GM19193 (cell line): ENCODE results near the gene LILRA2.
"Not testable (repeated sequence)": the region's sequence is repeated elsewhere in the genome, so short reads cannot be mapped to it uniquely, and the experiment has no call there.

Experiments
- POLR2A ChIP-seq: IDR thresholded peaks from 4 replicates; pipeline ENCODE4 v1.6.1; 2011; ENCODE audit not compliant: insufficient read depth, insufficient read length; ENCODE audit errors: extremely low read depth

Gene LILRA2

GRCh38 chr19:54606891-54607784, 33.5 kb downstream of the LILRA2 start:
- TF ChIP-seq POLR2A = no peak

- TF ChIP-seq POLR2A = no peak
These were observed 34.2 kb downstream of the LILRA2 start for GRCh38 chr19:54607785-54608150.

GRCh38 chr19:54608205-54608604, 34.6 kb downstream of the LILRA2 start:
- no peak for TF ChIP-seq POLR2A

GRCh38 chr19:54608792-54609191, 35.2 kb downstream of the LILRA2 start:
- TF ChIP-seq POLR2A = no peak

GRCh38 chr19:54609356-54609791, 35.8 kb downstream of the LILRA2 start:
- no peak for TF ChIP-seq POLR2A

GRCh38 chr19:54612428-54612827, 38.8 kb downstream of the LILRA2 start:
- TF ChIP-seq POLR2A = no peak

- no peak for TF ChIP-seq POLR2A
These were observed 41.1 kb downstream of the LILRA2 start for GRCh38 chr19:54614726-54615125.

GRCh38 chr19:54616057-54616456, 42.5 kb downstream of the LILRA2 start:
- TF ChIP-seq POLR2A = no peak

GRCh38 chr19:54616821-54617560, 43.4 kb downstream of the LILRA2 start:
- peak; percentile 54 for TF ChIP-seq POLR2A

- no peak for TF ChIP-seq POLR2A
These were observed 46.9 kb downstream of the LILRA2 start for GRCh38 chr19:54620464-54620863.

GRCh38 chr19:54622431-54622830, 48.8 kb downstream of the LILRA2 start:
- TF ChIP-seq POLR2A = no peak

- no peak for TF ChIP-seq POLR2A
These were observed 53.2 kb downstream of the LILRA2 start for GRCh38 chr19:54626757-54627156.

- TF ChIP-seq POLR2A = not testable (repeated sequence)
These were observed 56.7 kb downstream of the LILRA2 start, which contains the start of gene LILRB1 for GRCh38 chr19:54630262-54630661. Gene LILRB1, plus strand, starts transcription at chr19:54630484. Its CDS starts 590 bp downstream, at chr19:54631074.

- TF ChIP-seq POLR2A = no peak
These were observed 57.2 kb downstream of the LILRA2 start for GRCh38 chr19:54630782-54631181.

- TF ChIP-seq POLR2A = no peak
These were observed 59.8 kb downstream of the LILRA2 start for GRCh38 chr19:54633401-54633800.

- no peak for TF ChIP-seq POLR2A
These were observed 65.1 kb downstream of the LILRA2 start for GRCh38 chr19:54638683-54639082.
